Stomach (tissue), 9 donors: ENCODE results near the gene NUDT19. TPM values are rescaled to one million over a fixed set of nuclear protein-coding genes. Genes with fewer than 3 reads are reported as not detected.
"Not testable (repeated sequence)": the region's sequence is repeated elsewhere in the genome, so short reads cannot be mapped to it uniquely, and the experiment has no call there.

Experiments
- DNase-seq, 2 donors: peaks; one replicate each; pipeline versions ENCODE4 v3.0.0 to v3.0.0-alpha.2; 2013 to 2019
- H3K27ac ChIP-seq, 5 donors: fragments of 200-600 bp in 4 of 5; sonication (generic) in 4 of 5; one replicate each; pipeline ENCODE4 v1.5.1; 2013 to 2019; ENCODE audit warnings: mild to moderate bottlenecking in 1 of 5, moderate library complexity in 1 of 5
- H3K27me3 ChIP-seq, 3 donors: fragments of 200-600 bp; sonication (generic); one replicate each; pipeline ENCODE4 v1.5.1; 2017 to 2019; ENCODE audit warnings: mixed run types in 1 of 3
- H3K36me3 ChIP-seq, 4 donors: fragments of 200-600 bp; sonication (generic); 1 replicate in 3 of 4; 2 replicates in 1 of 4; pipeline ENCODE4 v1.5.1; 2016 to 2019
- H3K4me1 ChIP-seq, 4 donors: fragments of 200-600 bp; sonication (generic); one replicate each; pipeline ENCODE4 v1.5.1; 2016 to 2019
- H3K4me3 ChIP-seq, 4 donors: fragments of 200-600 bp; sonication (generic) in 3 of 4; one replicate each; pipeline ENCODE4 v1.5.1; 2016 to 2019; ENCODE audit warnings: mild to moderate bottlenecking in 1 of 4
- H3K9me3 ChIP-seq, 4 donors: fragments of 200-600 bp; sonication (generic); one replicate each; pipeline ENCODE4 v1.5.1; 2016 to 2019
- CTCF ChIP-seq, 7 experiments: fragments of 450-650 bp in 4 of 7; fragments of 200-600 bp in 3 of 7; sonication (generic) in 3 of 7; IDR thresholded peaks; one replicate each; pipeline ENCODE4 v1.5.1; 2016 to 2019; ENCODE audit warnings: antibody characterized with exemption in 7 of 7, control low read depth in 2 of 7, mild to moderate bottlenecking in 1 of 7
- EP300 ChIP-seq: sonication (generic); formaldehyde crosslinking; IDR thresholded peaks from one replicate; pipeline ENCODE4 v1.6.1; 2017; ENCODE audit warnings: antibody characterized with exemption
- POLR2A ChIP-seq, 4 donors: fragments of 450-650 bp; IDR thresholded peaks; one replicate each; pipeline ENCODE4 v1.6.1; 2016; ENCODE audit warnings: antibody characterized with exemption in 4 of 4, control low read depth in 2 of 4, mild to moderate bottlenecking in 1 of 4, moderate library complexity in 1 of 4
- POLR2AphosphoS5 ChIP-seq, 3 donors: sonication (generic); formaldehyde crosslinking; IDR thresholded peaks; one replicate each; pipeline ENCODE4 v1.6.1; 2016; ENCODE audit warnings: antibody characterized with exemption in 3 of 3
- WGBS, 5 donors: extraction: QIAGEN DNeasy Blood & Tissue Kit in 3 of 5; methylation state at CpG; one replicate each; pipeline versions ENCODE4 v1.1.5 to v1.1.7; 2013 to 2018; 5-methylcytosine and 5-hydroxymethylcytosine counted together
- intact Hi-C: fragments of 100-400 bp; cut with DNase I; formaldehyde crosslinking; loops from one replicate; pipeline ENCODE4 v1.15.1; 2023; ENCODE audit warnings: low total_unique reads
- polyA plus RNA-seq, 3 donors: library from polyadenylated mRNA; stranded (reverse); fragments of 200-250 nt; gene quantifications; one replicate each; pipeline ENCODE4 v1.2.3, GENCODE V29; 2013
- total RNA-seq, 5 donors: library from RNA; depleted of rRNA; stranded (reverse); fragments of >200 nt; gene quantifications; one replicate each; pipeline versions ENCODE4 v1.1.0 to v1.2.3, GENCODE V29; 2014 to 2016
- donor health status: healthy with polysubstance abuse.
- donor health status: Bipolar disorder and iron deficiency.
- donor health status: healthy.

NUDT19 gene
- total and polyA plus RNA-seq, 8 donors: 2.0 to 19.2 (median 7.8) TPM; not detected in 1

GRCh38 chr19:32688311-32688710 is 3.3 kb upstream of the NUDT19 start:
- H3K36me3 ChIP-seq: no peaks in the 10 kb centered on the region
- WGBS, 5 donors: 50 to 79% (median 63%) methylated on average over 1 of the region's 1 CpG
- intact Hi-C loops: no loop called here
- no peak overlapping the region for H3K27ac ChIP-seq
- H3K4me3 ChIP-seq: no peak overlapping the region
- no peaks in the 10 kb centered on the region for H3K9me3 ChIP-seq
- H3K27me3 ChIP-seq: no peaks in the 10 kb centered on the region
- no peak for TF ChIP-seq EP300
- no peak for TF ChIP-seq POLR2AphosphoS5 (IDR thresholded peaks at IDR 0.05)
- no peak for TF ChIP-seq POLR2A (IDR thresholded peaks at IDR 0.05)
- no peak for TF ChIP-seq CTCF (IDR thresholded peaks at IDR 0.05)
- peak in 1 of 2 donors; percentile 52 for DNase-seq
- H3K4me1 ChIP-seq: peaks cover 18 to 33% (median 29%) of the 10 kb centered on the region in 4 donors

GRCh38 chr19:32691952-32692726 is 518 bp downstream of the NUDT19 start:
- H3K27ac ChIP-seq: peak overlapping the region; percentile 74 to 95 (median 91)
- TF ChIP-seq POLR2AphosphoS5 (IDR thresholded peaks at IDR 0.05): peak in 2 of 3 donors; percentile 38 to 64
- no peak for TF ChIP-seq CTCF (IDR thresholded peaks at IDR 0.05)
- no peak for TF ChIP-seq POLR2A (IDR thresholded peaks at IDR 0.05)
- intact Hi-C loops: no loop called here
- H3K9me3 ChIP-seq: no peaks in the 10 kb centered on the region
- H3K4me3 ChIP-seq: peak overlapping the region; percentile 60 to 83 (median 73)
- WGBS, 5 donors: 0 to 8% (median 2%) methylated on average over 33 to 93 of the region's 93 CpGs
- DNase-seq: peak; percentile 70 to 88
- H3K4me1 ChIP-seq: peaks cover 52 to 71% (median 66%) of the 10 kb centered on the region in 4 donors
- no peaks in the 10 kb centered on the region for H3K27me3 ChIP-seq
- H3K36me3 ChIP-seq: peaks cover 0 to 3% (median under 1%) of the 10 kb centered on the region in 4 donors

- Histone ChIP-seq H3K9me3 (no peaks in the 10 kb centered on the region), H3K4me3 (peak overlapping the region; percentile 60 to 83 (median 73)), H3K27ac (peak overlapping the region; percentile 74 to 95 (median 91)), H3K4me1 (peaks cover 52 to 75% (median 71%) of the 10 kb centered on the region in 4 donors), H3K36me3 (peaks cover 0 to 7% (median 2%) of the 10 kb centered on the region in 4 donors), H3K27me3 (no peaks in the 10 kb centered on the region)
- 7 to 26% (median 21%) methylated on average over 5 to 7 of the region's 7 CpGs for WGBS, 5 donors
- intact Hi-C loops: no loop called here
- DNase-seq: no peak
- TF ChIP-seq EP300: no peak
- no peak for TF ChIP-seq CTCF (IDR thresholded peaks at IDR 0.05)
- no peak for TF ChIP-seq POLR2AphosphoS5 (IDR thresholded peaks at IDR 0.05)
Observed at GRCh38 chr19:32692727-32693061, 1.1 kb downstream of the NUDT19 start.

- Histone ChIP-seq H3K36me3 (peaks cover under 1 to 15% (median 7%) of the 10 kb centered on the region in 4 donors), H3K27ac (peak overlapping the region; percentile 29 to 95 (median 83)), H3K4me1 (peaks cover 52 to 82% (median 71%) of the 10 kb centered on the region in 4 donors), H3K4me3 (peak overlapping the region; percentile 60 to 83 (median 73))
- H3K9me3 ChIP-seq, H3K27me3 ChIP-seq, DNase-seq, intact Hi-C loops: not testable (repeated sequence)
- WGBS, 5 donors: 69 to 80% (median 74%) methylated on average over 20 of the region's 20 CpGs
- peak in 1 of 4 donors; percentile 31 for TF ChIP-seq POLR2A (IDR thresholded peaks at IDR 0.05)
- TF ChIP-seq POLR2AphosphoS5 (IDR thresholded peaks at IDR 0.05): peak in 1 of 3 donors; percentile 25
Observed at GRCh38 chr19:32693151-32694108, 1.8 kb downstream of the NUDT19 start.

- WGBS, 5 donors: 23 to 55% (median 45%) methylated on average over 2 of the region's 2 CpGs
- H3K9me3 ChIP-seq, H3K27me3 ChIP-seq, DNase-seq, intact Hi-C loops: not testable (repeated sequence)
- H3K4me3 ChIP-seq: peak overlapping the region; percentile 60 to 83 (median 73)
- peaks cover 52 to 88% (median 71%) of the 10 kb centered on the region in 4 donors for H3K4me1 ChIP-seq
- peaks cover 6 to 24% (median 16%) of the 10 kb centered on the region in 4 donors for H3K36me3 ChIP-seq
- H3K27ac ChIP-seq: peak overlapping the region; percentile 2 to 95 (median 83)
Observed at GRCh38 chr19:32694316-32694715, 2.7 kb downstream of the NUDT19 start.

GRCh38 chr19:32694851-32695250 is 3.2 kb downstream of the NUDT19 start:
- Histone ChIP-seq H3K27ac (peak overlapping the region in 4 of 5 donors; percentile 29 to 95 (median 60)), H3K36me3 (peaks cover 11 to 29% (median 21%) of the 10 kb centered on the region in 4 donors), H3K4me1 (peaks cover 52 to 84% (median 69%) of the 10 kb centered on the region in 4 donors), H3K4me3 (peak overlapping the region in 3 of 4 donors; percentile 60 to 83 (median 64))
- WGBS, 5 donors: 22 to 38% (median 35%) methylated on average over 2 of the region's 2 CpGs
- intact Hi-C loops, H3K27me3 ChIP-seq, DNase-seq, H3K9me3 ChIP-seq: not testable (repeated sequence)
